ENCODE results near the gene TTC23L.
"Not testable (repeated sequence)": the region's sequence is repeated elsewhere in the genome, so short reads cannot be mapped to it uniquely, and the experiment has no call there.

TTC23L gene

DNA sequence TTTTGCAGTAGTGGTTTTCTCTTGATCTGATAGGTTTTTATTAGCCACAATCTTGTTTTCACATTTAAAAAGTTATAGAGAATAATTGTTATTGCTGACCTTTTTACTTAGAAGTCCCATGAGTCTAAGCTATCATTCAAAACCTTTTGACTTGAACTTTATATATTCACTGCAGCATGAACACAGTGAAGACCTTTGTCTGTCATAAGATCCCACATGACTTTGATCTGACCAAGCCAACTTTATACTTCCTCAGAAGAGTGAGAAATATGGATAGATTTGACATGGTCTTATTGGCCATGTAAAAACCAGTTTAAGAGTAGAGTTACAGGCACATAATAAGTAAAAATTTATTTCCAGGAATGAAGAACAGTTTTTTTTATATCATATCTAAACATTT is 42.3 kb downstream of the TTC23L start:
- no peak for DNase-seq

GRCh38 chr5:34886392-34887119 is 47.6 kb downstream of the TTC23L start:
- no peak for DNase-seq

DNA sequence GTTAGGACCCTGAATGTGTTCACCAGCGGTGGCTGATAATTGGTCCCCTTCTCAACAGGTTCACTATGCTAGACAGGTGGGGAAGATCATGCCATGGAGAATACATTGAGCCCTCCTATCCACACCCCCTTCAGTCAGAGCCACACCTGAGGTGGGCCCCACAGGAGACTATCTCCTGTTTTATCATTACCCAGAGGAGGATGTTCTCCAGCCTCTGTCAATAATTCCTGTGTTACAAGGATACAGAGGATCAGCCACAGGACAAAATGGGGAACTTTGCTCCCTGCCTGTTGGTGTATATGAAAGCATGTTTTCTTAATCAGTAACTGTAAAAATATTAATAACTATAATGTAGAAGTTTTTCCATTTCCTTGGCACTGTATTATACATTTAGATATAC is 50.4 kb downstream of the TTC23L start:
- DNase-seq = no peak

- DNase-seq = peak; percentile 70
Observed at GRCh38 chr5:34891981-34892380, 53.0 kb downstream of the TTC23L start.

DNA sequence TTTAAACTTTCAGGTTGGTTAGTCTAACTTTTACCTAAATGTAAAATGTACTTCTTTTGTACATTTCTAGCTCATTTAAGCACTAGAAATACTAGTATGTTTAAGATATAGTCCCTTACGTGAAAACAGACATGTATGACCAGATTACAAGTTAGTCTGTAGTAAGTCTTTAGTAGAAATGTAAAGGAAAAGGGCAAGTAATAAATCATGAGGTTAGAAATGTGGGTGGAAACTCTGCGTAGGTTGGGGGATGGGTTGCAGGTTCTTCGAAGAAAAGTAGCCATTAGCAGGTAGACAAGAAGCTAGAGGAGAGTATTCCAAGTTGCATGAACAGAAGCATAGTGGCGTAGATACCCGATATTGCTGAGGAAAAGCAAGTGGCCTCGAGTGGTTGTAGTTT is 53.5 kb downstream of the TTC23L start:
- DNase-seq = no peak

- DNase-seq = no peak
Observed at GRCh38 chr5:34894716-34895115, 55.8 kb downstream of the TTC23L start.

GRCh38 chr5:34895641-34896419 is 56.9 kb downstream of the TTC23L start:
- DNase-seq = no peak

DNA sequence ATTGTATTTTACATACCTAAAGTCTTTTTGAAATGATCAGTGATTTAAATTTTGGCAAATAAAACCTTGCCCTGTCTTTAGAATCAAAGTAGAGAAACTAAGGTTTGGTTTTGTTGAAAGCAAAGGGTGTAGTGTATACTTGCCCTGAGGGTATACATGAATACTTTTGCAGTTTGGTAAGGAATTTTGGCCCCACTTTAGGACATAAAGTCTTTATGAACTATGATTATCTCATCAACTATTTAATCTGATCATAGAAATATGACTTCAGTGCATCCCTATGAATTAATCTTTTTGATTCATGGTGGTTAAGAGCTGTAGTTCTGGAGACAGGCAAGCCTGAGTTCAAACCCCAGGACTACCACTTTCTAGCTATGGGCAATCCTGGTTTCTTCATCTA is 58.7 kb downstream of the TTC23L start:
- DNase-seq = no peak

DNA sequence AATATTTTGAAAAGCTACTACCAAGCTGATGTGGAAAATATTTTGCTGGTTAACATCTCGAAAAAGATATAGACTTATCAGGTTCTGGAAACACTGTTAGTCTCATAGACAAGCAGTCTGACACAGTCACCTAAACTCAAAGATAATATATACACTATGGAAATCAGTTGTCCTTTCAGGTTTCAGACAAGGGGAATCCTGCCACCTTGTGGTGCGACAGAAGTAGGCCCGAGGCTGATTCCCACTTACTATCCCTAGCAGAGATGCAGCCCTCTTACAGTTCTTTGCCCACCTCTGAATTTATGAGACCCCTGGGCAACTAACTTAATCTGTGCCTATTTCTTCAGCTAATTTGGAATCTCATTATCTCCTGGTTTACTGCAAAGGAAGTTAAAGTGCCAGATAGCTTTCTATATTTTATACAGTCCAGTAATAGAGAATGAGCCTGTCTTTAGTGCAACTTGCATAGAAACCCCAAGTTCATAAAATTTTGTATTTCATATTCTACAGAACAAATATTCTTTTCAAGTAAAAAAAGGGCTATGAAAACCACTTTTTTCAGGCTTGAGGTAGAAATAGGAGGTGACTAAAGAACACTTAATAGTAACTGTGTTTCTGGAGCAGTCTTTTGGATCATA is 59.4 kb downstream of the TTC23L start:
- peak; percentile 92 for DNase-seq

DNA sequence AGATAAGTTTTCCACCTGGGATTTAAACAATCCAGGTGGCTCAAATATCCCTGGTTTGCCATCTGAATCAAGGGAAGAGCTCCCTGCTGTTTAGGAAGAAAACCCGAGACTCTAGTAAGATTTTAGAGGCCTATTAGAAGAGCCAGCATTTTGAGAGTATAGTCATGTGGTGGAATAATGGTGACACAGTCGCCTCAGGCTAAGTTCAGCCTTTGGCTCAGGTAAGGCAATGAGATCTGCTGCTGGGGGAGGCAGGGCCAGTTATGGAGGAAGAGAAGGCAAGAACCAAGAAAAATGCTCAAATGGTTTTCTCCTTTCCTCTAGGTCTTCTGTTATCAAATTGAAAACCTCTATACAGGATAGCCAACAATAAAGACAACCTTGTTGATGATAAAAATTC is 60.1 kb downstream of the TTC23L start:
- DNase-seq = no peak

- peak; percentile 51 for DNase-seq
Observed at GRCh38 chr5:34900652-34901051, 61.7 kb downstream of the TTC23L start.

DNA sequence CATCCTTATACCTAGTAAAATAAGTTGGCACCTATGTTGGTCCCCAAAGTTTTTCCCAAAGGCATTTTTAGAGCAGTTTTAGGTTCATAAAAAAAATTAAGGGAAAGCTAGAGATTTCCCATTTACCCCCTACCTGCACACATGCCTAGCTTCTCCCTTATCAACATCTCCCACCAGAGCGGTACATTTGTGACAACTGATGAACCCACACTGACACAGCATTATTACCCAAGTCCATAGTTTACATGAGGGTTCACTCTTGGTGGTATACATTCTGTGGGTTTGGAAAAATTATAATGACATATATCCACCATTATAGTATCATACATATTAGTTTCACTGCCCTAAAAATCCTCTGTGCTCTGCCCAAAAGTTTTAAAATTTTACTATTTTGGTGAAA is 64.3 kb downstream of the TTC23L start:
- DNase-seq = no peak

- no peak for DNase-seq
Observed at GRCh38 chr5:34905564-34905963, 66.6 kb downstream of the TTC23L start.

GRCh38 chr5:34913072-34913471 is 74.1 kb downstream of the TTC23L start:
- DNase-seq = no peak

DNA sequence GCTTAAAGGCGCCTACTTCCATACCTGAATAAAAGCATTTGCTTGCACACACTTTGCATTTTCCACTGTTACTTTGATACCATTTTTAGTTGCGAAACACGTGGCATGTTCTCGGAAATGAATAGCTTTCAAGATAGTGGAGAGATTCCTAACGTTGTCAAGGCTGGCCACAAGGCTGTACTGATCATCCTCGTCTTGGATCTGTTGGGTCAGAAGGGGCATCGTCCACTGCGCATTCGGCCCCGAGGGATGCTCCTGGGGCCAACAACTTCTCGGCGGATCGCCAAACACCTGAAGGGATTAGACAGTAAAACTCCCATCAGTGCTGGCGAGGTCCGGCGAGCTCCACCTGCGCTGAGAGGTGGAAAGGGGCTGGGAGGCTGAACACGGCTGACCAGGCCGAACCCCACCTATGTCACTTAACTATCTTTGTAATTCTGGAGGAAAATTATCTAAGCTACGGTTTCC is 75.7 kb downstream of the TTC23L start:
- no peak for DNase-seq

- DNase-seq = peak; percentile 98
Observed at GRCh38 chr5:34915139-34915855, 76.3 kb downstream of the TTC23L start, which contains the start of the genes BRIX1 and RAD1. Gene BRIX1, plus strand, starts transcription at chr5:34915711. Its CDS starts 28 bp downstream, at chr5:34915739. Gene RAD1, minus strand, starts transcription at chr5:34915504. Its CDS starts 612 bp downstream, at chr5:34914892.

- no peak for DNase-seq
Observed at GRCh38 chr5:34915856-34916192, 76.9 kb downstream of the TTC23L start.

GRCh38 chr5:34916518-34916917 is 77.6 kb downstream of the TTC23L start:
- no peak for DNase-seq

- no peak for DNase-seq
Observed at GRCh38 chr5:34918025-34918424, 79.1 kb downstream of the TTC23L start.

DNA sequence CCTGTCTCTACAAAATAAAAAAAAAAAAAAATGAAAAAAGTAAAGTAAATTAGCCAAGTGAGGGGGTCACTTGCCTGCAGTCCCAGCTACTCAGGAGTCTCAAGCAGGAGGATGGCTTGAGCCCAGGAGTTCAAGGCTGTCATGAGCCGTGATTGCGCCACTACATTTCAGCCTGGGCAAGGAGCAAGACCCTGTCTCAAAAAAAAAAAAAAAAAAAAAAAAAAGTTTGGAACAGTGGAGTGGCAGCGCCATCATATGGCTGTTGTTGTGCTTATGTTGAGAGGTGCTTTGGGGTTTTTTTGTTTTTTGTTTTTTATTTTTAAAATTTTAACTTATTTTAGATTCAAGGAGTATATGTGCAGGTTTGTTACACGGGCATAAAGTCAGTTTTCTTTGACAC is 80.1 kb downstream of the TTC23L start:
- no peak for DNase-seq

GRCh38 chr5:34923256-34923655 is 84.3 kb downstream of the TTC23L start:
- not testable (repeated sequence) for DNase-seq

DNA sequence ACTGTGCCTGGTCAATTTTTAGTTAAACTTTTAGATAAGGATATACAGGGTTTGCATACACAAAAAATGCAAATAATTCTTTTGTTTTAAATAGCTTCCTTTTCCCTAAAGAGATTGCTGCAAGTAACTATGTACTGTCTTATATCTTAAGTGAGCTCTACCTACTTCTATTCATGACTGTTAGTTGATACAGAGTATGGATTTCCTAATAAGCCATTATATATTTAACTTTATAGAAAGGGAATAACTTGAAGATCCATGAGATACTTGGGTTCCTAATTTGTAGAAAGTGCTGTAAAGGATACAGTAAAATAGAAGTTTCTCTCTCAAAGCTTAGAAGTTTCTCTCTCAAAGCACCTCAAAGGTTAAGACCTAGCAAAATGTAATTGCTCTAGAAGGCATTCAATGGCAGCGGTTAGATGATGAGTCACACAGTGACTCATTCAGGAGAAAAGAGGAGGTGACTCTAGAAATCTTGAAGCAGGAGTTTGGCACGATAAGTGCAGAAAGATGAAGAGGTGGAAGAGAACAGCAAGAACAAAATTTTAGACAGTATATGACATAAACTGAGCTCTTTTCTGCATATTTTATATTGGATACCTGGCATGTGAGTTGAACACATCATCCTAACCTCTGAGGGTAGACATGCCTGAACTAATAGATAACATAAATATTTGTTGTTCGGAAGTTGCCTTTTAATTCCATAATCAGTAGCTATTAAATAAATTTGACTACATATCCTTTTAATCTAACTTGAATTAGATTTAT is 84.9 kb downstream of the TTC23L start:
- DNase-seq = no peak

Data from eye (tissue), 1 donor.